LNCAP (cell line): ENCODE results near the gene MMP1.
A peak's percentile ranks its signal among the peaks of the same experiment; 100 is the strongest.

Source experiments
- TF ChIP-seq, protein P1 (sequence below): fragments of 450-650 bp; IDR thresholded peaks from 2 replicates; pipeline ENCODE4 v1.5.1; 2017; ENCODE audit warnings: mild to moderate bottlenecking

MMP1 gene

DNA sequence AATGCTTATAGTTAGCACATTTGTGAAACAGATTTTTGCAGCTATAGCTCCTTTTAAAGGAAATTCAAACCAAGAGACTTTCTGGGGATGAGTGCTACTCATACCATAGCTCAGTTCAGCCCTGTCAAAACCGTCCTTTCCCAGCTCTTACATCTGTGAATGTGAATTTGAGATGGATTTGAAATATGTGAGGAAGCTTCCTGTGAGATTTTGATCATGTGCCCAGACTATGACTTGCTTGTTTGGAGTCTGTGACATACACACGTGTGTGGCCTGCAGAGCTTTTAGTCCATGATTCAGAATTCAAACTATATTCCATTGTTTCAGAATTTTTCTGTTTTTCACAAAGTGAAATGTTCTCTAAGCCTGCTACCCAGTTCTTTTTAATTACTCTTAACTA is 4.4 kb upstream of the MMP1 start:
- TF ChIP-seq, protein P1, sequence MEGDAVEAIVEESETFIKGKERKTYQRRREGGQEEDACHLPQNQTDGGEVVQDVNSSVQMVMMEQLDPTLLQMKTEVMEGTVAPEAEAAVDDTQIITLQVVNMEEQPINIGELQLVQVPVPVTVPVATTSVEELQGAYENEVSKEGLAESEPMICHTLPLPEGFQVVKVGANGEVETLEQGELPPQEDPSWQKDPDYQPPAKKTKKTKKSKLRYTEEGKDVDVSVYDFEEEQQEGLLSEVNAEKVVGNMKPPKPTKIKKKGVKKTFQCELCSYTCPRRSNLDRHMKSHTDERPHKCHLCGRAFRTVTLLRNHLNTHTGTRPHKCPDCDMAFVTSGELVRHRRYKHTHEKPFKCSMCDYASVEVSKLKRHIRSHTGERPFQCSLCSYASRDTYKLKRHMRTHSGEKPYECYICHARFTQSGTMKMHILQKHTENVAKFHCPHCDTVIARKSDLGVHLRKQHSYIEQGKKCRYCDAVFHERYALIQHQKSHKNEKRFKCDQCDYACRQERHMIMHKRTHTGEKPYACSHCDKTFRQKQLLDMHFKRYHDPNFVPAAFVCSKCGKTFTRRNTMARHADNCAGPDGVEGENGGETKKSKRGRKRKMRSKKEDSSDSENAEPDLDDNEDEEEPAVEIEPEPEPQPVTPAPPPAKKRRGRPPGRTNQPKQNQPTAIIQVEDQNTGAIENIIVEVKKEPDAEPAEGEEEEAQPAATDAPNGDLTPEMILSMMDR = no peak

DNA sequence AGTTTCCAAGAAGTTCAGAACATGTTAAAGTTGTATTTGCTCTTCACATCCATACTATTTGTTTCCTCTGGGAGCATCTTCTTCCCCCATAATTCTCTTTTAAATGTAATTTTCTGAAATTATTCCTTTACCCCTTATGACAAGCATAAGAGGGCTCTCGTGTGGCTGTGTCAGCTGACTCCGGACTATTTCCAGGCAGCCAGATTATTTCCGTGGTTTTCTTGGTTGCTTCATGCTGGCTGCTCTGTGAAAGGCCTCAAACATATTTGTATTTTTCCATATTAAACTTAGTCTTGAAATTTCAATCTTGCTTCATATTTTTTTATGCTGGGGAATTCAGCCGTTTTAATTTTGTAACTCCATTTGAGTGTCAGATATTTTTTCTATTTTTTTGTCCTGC is 2.8 kb upstream of the MMP1 start:
- TF ChIP-seq, protein P1 = no peak

DNA sequence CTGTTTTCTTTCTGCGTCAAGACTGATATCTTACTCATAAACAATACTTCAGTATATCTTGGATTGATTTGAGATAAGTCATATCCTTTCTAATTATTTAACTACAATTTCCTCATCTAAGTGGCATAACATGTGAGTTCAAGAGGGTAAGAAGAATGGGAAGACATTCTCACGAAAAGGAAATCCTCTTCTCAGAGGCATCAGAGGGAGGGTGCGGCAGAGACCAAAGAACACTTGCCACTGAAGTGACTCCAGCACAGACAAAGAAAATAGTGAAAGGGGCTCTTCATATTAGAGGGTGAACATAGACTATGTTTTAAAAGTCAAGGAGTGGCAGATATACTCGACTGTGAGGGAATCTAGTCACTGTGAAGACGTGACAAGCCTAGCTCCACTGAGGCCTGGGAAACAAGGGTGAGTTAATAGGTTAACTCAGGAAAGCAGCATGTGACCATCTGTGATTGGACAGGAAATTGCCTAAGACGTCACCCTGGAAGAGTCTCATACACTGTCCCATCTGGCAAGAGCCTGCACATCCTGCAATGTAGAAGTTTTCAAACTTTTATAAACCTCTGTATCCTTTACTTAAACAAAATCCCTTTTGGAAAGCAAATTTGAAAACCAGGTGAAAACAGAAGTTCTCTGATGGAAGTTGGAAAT is 1.9 kb upstream of the MMP1 start:
- TF ChIP-seq, protein P1 = no peak

DNA sequence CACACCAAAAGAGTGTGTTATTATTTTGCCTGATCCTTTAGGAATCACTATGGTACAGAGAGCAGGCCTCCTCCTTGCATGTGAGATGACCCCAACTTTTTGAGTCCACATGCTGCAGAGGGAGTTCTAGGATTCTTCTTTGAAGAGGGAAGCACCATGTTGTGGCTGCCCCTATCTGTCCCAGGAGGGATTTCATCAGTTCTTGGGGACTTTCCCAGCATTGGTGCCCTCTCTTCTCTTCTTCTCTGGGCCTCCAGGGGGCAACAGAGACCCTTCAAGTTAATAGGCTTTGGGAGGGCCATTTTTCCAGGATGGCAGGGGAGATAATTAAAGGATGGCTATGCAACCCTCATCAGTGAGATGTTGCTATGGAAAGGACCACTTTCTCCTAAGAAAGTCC is 3.6 kb downstream of the MMP1 start:
- TF ChIP-seq, protein P1 = peak; percentile 39

DNA sequence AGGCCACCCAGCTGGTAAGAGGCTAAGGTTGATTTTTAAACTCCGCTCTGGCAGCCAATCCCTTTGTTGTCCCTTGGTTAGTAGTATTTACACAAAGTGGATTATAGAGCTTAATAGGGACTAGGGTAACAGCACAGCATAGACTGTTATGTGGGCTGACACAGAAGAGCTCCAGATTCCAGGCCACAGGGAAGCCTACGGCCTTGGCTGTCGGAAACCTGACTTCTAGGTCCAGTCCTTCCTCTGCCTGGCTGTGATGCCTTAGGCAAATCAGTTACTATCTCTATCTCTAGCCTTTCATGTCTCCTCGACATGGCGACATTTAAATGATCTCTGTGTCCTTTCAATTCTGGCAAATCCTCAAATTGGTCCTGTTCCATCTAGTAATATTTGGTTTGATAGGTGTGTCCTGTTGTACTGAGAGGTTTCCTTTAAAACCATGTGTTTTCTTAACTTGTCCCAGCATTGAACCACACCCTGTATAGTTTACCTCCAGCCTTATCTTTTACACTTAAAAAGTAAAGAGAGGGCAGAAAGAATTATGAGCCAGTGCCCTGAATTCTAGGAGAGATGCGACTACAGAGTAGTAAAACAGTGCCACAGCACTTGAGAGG is 4.2 kb downstream of the MMP1 start:
- TF ChIP-seq, protein P1 = no peak

- TF ChIP-seq, protein P1 = no peak
Observed at GRCh38 chr11:102792604-102793003, 5.4 kb downstream of the MMP1 start.

- TF ChIP-seq, protein P1 = no peak
Observed at GRCh38 chr11:102791271-102792036, 6.5 kb downstream of the MMP1 start.
